Fibroblast of skin of scalp (primary cell): ENCODE measurements around the gene PCCB.
"Not testable (repeated sequence)": the region's sequence is repeated elsewhere in the genome, so short reads cannot be mapped to it uniquely, and the experiment has no call there.

Experiments
- DNase-seq: peaks from one replicate; pipeline ENCODE4 v3.0.0-alpha.2; 2013

PCCB gene

DNA sequence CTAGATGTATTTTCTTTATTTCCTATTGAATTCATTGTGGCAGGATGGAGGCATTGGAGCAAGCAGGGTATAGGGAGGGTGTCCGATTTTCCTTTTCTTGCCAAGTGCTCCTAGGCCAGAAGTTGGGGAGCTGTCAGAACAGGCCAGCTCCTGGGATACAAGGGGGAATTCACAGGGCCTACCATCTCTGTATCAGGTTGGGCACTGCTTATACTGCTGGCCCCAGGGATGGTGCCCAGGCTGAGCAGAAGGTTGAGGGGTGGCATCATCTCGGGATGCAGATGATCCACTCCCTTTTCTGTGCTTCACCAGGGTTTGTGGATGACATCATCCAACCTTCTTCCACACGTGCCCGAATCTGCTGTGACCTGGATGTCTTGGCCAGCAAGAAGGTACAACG, 79.5 kb downstream of the PCCB start:
- DNase-seq: no peak

DNA sequence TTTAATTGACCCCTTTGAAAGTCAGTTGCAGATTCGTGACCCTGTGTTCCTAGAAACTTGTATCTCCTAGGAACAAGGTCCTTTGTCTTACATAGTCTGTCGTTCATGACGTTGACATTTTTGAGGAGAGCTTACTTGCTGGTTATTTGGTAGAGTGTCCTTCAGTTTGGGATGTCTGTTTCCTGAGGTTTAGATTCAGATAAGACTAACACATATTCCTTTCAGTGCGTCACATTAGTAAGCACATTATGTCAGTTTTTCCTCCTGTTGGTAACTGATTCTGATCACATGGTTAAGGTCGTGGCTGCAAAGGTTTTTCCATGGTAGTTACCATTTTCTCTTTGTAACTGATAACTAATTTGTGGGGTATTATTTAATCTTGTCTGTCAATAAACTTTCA, 80.8 kb downstream of the PCCB start:
- DNase-seq: no peak

DNA sequence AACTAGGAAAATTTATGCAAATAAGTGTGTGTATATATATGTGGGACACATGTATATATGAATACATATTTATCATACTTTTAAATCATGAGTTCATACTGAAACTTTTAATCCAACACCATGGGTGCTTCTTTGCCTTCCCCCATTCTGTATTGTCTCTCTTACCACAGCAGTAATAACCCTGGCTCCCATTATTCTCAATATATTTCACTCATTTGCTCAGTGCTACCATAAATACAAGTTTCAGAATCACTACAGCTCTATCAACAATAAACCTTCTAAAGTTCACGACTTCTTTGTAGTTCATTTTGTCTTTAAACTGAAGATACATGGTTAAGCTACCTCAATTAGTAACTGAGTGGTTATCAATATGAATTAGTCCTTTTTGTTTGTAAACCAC, 82.2 kb downstream of the PCCB start:
- DNase-seq: no peak

DNA sequence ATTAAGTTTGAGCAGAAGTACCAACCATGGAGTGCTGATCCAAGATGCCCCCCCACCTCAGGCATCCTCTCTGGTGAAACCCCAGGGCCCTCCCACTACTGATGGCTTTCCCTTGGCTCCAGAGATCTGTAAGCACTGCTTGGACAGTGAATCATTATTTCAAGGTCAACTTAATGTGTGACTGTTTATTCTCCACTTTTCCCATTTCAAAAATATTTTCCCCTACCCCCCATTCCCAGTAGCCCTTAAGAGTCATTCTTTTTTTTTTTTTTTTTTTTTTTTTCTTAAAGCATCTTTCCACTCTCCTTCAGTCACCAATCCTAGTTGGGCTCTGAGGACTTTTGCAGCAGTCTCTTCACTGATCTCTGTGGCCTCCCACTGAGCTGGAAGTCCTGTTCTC, 82.6 kb downstream of the PCCB start:
- DNase-seq: peak; percentile 88

DNA sequence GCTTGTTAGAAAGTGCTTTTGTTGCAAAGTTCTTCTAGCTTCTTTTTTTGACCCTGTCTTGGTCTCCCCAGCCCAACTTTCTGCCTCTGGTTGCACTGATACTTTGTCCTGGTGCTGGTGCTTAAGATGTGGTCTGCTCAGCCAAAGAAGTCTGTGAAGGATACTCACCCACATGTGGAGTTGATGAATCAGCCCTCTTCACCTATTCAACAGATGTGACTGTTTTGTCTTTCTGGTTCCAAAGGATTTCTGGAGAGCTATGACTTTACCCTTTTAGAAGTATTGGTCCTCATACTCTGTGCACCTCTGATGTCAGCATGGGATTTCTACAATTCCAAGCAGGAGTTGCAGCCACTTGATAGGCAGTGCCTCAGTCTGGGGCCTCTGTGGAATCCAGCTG, 84.1 kb downstream of the PCCB start:
- no peak for DNase-seq

DNA sequence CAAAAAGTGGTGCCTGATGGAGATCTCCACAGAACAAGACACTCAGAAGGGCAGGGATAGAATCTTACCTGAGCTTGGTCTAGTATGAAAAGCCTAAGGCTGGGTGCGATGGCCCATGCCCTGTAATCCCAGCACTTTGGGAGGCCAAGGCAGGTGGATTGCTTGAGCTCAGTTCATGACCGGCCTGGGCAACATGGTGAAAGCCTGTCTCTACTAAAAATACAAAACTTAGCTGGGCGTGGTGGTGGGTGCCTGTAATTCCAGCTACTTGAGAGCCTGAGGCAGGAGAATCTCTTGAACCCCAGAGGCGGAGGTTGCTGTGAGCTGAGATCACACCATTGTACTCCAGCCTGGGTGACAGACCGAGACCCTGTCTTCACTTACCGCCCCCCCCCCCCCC, 84.6 kb downstream of the PCCB start:
- not testable (repeated sequence) for DNase-seq

DNA sequence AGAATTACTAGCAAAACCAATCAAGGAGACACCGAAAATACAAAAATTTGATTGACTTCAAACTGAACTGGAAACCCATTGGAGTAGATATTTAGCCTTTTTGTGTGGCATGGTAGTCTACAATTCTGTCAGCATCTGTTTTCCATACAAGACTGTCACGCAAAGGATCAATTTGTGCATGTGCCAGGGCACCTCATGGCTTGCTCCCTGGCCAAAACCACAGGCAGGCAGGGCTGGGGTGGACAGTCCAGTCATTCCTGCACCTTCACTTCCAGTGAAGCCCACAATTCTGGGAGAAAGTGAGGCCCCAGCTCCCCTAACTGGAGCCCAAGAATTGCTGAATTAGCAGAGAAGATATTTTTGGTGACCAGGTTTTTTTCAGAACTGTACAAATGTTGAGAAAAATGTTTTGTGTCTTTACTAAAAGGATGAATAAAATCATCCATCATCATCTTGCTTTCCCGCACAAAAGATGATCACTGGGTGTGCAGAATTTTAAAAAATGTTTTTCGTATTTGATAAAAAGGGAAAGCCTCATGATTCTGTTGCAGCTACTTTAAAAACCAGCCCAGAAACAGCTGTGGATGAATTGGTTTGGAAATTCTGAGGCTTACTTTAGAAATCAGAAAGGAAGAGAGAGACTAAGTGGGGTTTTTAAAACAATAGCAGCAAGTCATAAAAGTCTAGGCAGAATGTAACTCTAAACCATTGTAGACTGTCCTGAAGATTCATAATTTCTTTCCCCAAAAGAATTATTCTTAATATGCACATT, 86.4 kb downstream of the PCCB start:
- DNase-seq: peak; percentile 42

DNA sequence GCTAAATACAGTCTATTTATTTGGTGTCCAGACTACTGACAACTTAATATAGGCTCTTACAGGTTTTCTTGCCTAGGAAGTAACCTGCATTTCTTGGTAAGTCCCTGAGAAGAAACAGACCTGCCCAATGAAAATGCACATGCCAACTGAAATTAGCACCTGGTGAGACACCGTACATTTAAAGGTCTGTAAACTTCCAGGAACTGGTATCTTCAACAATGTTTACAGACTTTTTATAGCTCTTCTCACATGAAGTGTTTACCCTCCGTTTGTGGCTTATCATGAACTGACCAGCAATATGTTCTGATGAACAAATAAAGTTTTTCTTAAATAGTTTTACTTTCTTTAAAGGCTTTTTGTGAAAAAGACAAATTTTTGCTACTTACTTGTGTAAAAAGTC, 93.3 kb downstream of the PCCB start:
- no peak for DNase-seq

DNA sequence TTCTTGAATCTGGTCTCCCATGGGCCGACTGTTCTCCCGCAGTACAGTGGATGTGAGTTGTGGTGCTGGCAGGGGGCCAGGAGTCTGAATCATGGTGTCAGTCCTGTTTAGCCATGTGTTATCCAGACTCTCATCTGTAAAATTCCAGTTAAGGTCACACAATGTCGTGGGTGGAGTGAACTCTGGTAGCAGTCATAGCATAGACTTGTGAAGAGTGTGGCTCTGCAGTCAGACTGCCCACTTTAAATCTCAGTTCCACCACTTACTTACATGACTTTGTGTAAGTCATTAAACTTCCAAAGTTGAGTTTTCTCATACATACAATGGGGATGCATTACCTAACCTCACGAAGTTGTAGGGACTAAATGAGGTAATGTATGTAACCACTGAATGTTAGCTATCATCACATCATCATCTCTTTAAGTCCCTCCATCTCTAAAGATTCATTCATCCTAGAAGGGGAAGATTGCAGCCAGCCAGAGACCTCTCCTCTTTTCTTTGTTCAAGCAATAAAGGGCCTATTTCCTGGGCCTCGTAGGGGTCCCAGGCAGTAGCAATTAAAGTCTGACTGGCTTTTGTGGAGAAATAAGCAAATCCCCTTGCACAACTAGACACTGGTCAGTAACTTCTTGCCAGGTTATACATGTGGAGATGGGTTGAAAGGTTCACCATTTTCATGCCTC, 93.9 kb downstream of the PCCB start:
- peak; percentile 91 for DNase-seq

DNA sequence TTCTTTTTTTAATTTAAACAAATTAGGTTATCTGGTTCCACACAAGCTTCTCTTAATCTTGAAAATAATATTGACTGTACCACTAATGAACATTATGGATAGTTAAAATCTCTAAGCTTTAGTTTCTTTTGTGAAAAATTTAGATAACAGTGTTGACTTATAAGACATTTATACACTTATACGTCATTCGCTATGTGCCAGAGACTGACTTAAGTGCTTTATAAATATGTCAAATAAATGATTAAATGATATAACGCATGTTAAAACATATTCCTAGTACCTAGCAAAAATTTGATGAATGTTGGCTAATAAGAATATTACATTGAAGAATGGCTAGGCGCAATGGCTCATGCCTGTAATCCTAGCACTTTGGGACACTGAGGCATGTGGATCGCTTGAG, 96.3 kb downstream of the PCCB start:
- DNase-seq: no peak

DNA sequence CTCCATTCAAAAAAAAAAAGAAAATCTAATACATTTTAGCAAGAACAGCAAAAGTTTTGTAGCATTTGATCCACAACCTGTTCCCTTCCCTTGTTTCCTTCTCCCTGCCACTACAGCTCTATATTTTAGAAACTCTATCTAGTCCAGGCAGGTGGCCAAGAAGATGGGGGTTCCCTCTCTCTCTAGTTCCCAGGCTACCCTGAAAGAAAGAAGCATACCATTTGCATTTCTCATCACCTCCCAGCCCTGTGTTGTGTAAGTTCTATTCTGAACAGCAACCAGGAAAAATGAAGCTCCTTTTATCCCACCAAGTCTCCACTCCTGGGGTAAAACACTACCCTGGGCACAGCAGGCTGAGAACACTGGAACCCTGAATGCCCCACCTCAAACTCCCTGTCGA, 100.0 kb downstream of the PCCB start:
- peak; percentile 94 for DNase-seq

DNA sequence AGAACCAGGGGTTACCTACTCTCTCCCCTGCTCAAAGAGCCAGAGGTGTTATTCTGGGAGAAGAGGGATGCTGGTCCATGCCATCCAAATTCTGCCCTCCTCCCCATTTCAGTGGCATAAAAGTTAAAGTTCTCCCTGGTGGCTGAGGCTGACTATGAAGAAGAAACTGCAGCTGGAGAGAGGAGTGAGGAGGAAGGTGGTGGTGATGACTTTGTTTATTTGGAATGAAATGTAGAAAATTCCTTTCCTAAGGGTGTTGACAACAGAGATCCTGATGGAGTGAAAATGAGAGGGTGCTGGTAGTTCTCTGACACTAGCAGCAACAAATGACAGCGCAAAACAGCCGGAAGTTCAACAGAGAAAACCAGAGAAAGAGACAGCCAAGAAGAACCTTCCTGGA, 100.4 kb downstream of the PCCB start:
- peak; percentile 78 for DNase-seq

DNA sequence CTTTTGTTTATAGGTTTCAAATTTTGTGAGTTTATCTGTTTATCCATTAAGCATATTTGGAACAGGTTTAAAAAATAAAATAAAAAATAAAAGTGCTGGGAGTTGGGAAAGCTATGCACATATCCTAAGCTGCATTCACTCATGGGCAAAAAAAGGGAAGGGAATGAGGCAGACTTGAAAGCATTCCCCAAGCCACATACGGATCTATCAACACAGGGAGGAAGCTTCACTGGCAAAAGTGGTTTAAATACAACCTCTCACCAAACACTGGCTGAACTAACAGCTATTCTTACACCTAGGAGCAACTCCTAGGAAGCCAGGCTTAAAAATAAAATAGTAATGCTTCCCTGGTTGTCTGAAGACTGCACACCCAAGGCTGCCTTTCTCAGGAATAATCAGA, 101.2 kb downstream of the PCCB start:
- DNase-seq: peak; percentile 13

DNA sequence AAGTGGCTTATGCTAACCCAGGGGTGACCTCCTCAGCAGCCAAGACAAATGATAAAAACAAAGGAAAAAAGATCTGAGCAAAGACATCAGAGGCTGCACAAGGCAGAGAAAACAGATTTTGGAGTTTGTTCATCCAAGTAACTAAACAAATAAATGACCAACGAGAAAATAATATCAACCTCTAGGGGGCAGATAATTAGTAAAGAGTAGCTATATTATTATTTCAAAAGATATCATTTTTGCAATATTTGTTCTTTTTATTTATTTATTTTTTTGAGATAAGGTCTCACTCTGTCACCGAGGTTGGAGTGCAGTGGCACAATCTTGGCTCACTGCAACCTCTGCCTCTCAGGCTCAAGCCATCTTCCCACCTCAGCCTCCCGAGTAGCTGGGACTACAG, 101.8 kb downstream of the PCCB start:
- no peak for DNase-seq

DNA sequence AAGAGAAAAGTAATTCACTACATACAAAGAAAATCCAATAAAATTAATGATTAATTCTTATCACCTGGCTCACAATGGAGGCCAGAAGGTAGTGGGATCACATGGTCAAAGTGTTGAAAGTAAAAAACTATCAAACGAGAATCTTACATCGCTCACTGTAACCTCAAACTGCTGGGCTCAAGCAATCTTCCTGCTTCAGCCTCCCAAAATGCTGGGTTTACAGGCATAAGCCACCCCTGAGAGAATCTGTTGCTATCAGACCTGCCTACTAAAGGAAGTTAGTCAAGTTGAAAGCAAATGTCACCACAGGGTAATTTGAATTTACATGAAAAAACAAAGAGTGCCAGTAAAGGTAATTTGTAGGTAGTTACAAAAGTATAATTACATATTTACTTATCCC, 103.3 kb downstream of the PCCB start:
- no peak for DNase-seq

DNA sequence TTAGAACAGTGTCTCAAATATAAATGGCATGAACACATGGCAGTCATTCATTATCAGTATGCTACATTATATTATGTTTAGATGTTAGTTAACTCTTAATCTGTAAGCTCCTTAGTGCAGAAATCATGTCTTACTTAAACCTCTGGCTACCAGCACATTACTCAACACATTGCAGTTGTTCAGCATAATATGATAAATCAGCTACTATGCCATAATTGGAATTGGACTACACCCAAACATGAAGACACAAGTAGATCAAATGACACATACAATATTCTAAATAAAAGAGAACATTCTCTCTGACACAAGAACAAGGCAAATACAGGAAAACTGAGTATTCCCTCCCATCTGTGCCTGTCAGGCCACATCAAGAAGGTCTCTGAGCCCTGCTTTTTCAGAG, 116.1 kb downstream of the PCCB start:
- peak; percentile 36 for DNase-seq

DNA sequence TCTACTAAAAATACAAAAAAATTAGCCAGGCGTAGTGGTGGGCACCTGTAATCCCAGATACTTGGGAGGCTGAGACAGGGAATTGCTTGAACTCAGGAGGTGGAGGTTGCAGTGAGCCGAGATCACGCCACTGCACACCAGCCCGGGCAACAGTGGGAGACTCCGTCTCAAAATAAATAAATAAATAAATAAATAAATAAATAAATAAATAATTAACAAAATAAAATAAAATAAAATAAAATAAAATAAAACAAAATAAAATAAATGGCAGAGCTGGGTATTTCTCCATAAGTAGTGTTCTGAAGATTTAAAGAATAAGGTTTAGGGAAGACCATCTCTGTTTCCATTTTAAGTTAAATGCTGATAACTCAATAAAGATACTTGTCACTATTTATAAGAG, 125.7 kb downstream of the PCCB start:
- not testable (repeated sequence) for DNase-seq

DNA sequence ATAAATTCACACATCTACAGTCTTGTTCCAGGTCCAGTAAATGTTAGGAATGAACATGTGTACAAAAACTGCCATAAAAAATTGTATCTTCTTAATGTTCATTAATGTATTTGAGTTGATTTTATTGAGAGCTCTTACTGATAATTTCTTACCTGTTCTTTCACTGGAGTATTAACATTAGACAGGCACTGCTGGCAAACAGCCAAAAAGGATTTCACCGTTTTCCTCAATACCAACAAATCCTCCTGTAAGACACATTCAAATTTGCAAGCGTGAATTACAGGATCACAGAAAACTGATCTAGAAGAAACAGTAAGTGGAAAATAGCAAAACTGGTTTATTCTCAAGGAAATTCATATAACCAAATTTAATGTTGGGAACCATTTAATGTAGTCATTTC, 127.4 kb downstream of the PCCB start:
- no peak for DNase-seq

DNA sequence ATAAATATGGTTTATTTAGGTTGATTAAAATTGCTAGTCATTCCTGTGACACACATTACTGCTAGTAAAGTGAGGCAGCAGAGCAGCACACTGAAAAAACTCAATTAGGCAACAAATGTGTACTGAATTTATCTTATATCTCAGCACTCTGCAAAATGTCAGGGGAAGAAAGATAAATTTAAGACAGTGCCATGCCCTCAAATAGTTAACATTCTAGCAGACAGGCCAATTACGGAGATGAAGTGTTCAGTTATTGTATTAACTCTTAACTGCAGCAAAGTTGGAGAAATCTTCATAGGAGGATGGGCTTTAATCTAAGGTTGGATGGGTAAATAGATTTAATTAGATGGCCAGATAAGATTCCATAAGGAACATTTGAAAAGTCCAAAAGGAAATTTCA, 127.9 kb downstream of the PCCB start:
- DNase-seq: no peak
